Endothelial cell (in vitro differentiated cells): ENCODE results near the gene SLC12A1. TPM values are rescaled to one million over a fixed set of nuclear protein-coding genes. Genes with fewer than 3 reads are reported as not detected.

Source experiments
- DNase-seq: peaks from one replicate; pipeline ENCODE4 v3.0.0; 2021; ENCODE audit warnings: low spot score
- H3K27ac Mint-ChIP-seq: one replicate; pipeline ENCODE4 v1.8.0; 2021; ENCODE audit warnings: mixed read lengths, inconsistent platforms; ENCODE audit not compliant: unreplicated experiment
- H3K27me3 Mint-ChIP-seq: one replicate; pipeline ENCODE4 v1.8.0; 2021; ENCODE audit warnings: mild to moderate bottlenecking, moderate library complexity, mixed read lengths, inconsistent platforms; ENCODE audit not compliant: unreplicated experiment
- H3K36me3 Mint-ChIP-seq: one replicate; pipeline ENCODE4 v1.8.0; 2021; ENCODE audit warnings: mild to moderate bottlenecking, low read depth, mixed read lengths, inconsistent platforms; ENCODE audit not compliant: unreplicated experiment
- H3K4me1 Mint-ChIP-seq: one replicate; pipeline ENCODE4 v1.8.0; 2021; ENCODE audit warnings: mild to moderate bottlenecking, mixed read lengths, inconsistent platforms; ENCODE audit not compliant: unreplicated experiment
- H3K4me3 Mint-ChIP-seq: one replicate; pipeline ENCODE4 v1.8.0; 2021; ENCODE audit warnings: mild to moderate bottlenecking, mixed read lengths, inconsistent platforms; ENCODE audit not compliant: unreplicated experiment
- H3K9me3 Mint-ChIP-seq: one replicate; pipeline ENCODE4 v1.8.0; 2021; ENCODE audit warnings: mixed read lengths, inconsistent platforms; ENCODE audit not compliant: unreplicated experiment
- total RNA-seq: library from RNA; stranded (reverse); fragmentation: NEBNext Ultra II Directional; extraction: Animal tissue kit (Norgen Biotek cat#: 25700); gene quantifications from one replicate; pipeline ENCODE4 v1.2.1, GENCODE V29; 2021; ENCODE audit not compliant: unreplicated experiment
- TF ChIP-seq, protein P1 (sequence below): fragments of 200-600 bp; sonication (generic); IDR thresholded peaks from one replicate; pipeline ENCODE4 v1.5.0; 2021; ENCODE audit warnings: antibody characterized with exemption; ENCODE audit not compliant: unreplicated experiment

The SLC12A1 gene
- total RNA-seq, 1 donor from 2014 or later: not detected

DNA sequence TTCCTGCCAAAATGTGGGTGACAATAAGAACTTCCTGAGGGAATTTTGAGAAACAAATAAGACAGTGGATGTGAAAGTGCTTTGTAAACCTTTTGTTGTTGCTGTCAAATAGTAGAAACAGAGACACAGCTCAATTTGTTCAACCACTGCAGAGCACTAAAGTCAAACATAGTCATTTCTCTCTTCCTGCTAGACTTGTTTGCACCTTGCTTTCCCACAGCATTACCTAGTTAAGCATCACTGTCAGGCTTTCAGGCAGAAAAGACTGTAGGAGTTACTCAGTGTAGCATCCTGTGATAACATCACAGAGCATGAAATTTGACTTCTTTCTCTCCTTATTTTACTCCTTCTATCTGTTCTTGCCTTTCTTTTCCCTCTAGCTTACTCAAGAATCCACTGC, 27.1 kb downstream of the SLC12A1 start:
- no peaks in the 10 kb centered on the region for H3K4me1 Mint-ChIP-seq
- no peak overlapping the region for H3K27ac Mint-ChIP-seq
- H3K36me3 Mint-ChIP-seq: no peaks in the 10 kb centered on the region
- no peak overlapping the region for H3K4me3 Mint-ChIP-seq
- H3K9me3 Mint-ChIP-seq: no peaks in the 10 kb centered on the region
- DNase-seq: no peak
- no peaks in the 10 kb centered on the region for H3K27me3 Mint-ChIP-seq
- TF ChIP-seq, protein P1, sequence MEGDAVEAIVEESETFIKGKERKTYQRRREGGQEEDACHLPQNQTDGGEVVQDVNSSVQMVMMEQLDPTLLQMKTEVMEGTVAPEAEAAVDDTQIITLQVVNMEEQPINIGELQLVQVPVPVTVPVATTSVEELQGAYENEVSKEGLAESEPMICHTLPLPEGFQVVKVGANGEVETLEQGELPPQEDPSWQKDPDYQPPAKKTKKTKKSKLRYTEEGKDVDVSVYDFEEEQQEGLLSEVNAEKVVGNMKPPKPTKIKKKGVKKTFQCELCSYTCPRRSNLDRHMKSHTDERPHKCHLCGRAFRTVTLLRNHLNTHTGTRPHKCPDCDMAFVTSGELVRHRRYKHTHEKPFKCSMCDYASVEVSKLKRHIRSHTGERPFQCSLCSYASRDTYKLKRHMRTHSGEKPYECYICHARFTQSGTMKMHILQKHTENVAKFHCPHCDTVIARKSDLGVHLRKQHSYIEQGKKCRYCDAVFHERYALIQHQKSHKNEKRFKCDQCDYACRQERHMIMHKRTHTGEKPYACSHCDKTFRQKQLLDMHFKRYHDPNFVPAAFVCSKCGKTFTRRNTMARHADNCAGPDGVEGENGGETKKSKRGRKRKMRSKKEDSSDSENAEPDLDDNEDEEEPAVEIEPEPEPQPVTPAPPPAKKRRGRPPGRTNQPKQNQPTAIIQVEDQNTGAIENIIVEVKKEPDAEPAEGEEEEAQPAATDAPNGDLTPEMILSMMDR: no peak

DNA sequence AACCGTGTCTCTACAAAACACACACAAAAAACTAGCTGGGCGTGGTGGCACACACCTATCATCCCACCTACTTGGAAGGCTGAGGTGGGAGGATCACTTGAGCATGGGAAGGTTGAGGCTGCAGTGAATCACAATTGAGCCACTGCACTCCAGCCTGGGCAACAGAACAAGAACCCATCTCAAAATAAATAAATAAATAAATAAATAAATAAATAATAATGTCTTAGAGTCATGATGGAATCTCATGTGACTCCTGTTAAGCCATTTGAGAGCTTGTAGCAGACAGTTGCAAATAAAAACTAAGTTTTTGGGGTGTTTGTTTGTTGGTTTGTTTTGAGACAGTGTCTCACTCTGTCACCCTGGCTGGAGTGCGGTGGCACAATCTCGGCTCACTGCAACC, 33.2 kb downstream of the SLC12A1 start:
- Mint-ChIP-seq H3K36me3 (no peaks in the 10 kb centered on the region), H3K4me1 (no peaks in the 10 kb centered on the region), H3K4me3 (no peak overlapping the region), H3K27ac (no peak overlapping the region), H3K27me3 (no peaks in the 10 kb centered on the region), H3K9me3 (no peaks in the 10 kb centered on the region)
- no peak for DNase-seq
- TF ChIP-seq, protein P1: no peak

DNA sequence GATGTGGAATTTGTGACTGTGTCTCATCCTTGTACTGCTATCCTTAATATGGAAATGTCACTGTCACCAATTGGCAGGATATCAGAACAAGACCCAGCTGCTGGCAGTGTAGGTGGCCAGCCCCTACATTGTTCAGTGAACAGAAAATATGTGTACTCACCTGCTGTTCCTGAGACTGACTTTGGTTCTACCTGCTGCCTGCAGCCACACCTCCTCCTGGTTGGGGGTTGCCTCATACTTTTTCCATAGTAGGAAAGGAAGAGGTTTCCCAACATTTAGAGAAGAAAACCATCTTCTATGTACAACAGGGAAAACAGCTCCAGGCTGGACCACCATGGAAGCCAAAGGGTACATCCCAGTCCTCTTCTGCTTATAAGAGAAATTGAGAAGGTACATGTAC, 35.9 kb downstream of the SLC12A1 start:
- no peak for DNase-seq
- TF ChIP-seq, protein P1: no peak
- H3K36me3 Mint-ChIP-seq: no peaks in the 10 kb centered on the region

DNA sequence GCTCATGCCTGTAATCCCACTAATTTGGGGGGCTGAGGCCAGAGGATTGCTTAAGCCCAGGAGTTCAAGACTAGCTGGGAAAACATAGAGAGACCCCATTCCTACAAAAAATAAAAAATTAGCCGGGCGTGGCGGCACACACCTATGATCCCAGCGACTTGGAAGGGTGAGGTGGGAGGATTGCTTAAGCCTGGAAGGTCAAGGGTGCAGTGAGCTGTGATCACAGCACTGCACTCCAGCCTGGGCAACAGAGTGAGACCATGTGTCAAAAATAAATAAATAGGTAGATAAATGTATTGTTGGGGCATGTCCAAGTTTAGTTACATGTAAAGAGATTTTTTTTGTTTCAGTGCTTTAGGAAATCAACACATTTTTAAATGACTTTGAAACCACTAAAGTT, 36.4 kb downstream of the SLC12A1 start:
- no peak overlapping the region for H3K4me3 Mint-ChIP-seq
- H3K4me1 Mint-ChIP-seq: no peaks in the 10 kb centered on the region
- no peaks in the 10 kb centered on the region for H3K27me3 Mint-ChIP-seq
- no peak overlapping the region for H3K27ac Mint-ChIP-seq
- no peak for DNase-seq
- H3K36me3 Mint-ChIP-seq: no peaks in the 10 kb centered on the region
- TF ChIP-seq, protein P1: no peak
- H3K9me3 Mint-ChIP-seq: no peaks in the 10 kb centered on the region

More for the DNA sequence above, 35.9 kb downstream of the SLC12A1 start:
- no peak overlapping the region for H3K27ac Mint-ChIP-seq
- H3K4me3 Mint-ChIP-seq: no peak overlapping the region
- no peaks in the 10 kb centered on the region for H3K9me3 Mint-ChIP-seq
- no peaks in the 10 kb centered on the region for H3K4me1 Mint-ChIP-seq
- no peaks in the 10 kb centered on the region for H3K27me3 Mint-ChIP-seq

DNA sequence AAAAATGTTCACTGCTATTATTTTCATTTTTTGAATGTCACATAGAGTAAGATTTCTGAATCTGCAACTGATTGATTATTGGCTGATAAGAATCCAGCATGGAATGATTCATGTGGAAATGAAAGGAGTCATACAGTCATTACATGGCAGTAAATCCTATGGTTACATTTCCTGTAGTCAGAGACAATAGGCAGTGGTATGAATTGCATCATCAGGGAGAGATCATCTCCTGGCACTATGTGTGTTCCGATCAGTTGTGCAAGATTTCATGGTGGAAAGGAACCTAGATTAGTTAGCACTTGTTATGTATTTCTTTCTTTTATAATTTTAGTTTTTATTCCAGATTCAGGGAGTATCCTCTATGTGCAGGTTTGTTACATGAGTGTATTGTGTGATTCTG, 38.8 kb downstream of the SLC12A1 start:
- no peaks in the 10 kb centered on the region for H3K4me1 Mint-ChIP-seq
- H3K9me3 Mint-ChIP-seq: no peaks in the 10 kb centered on the region
- TF ChIP-seq, protein P1: no peak
- DNase-seq: no peak
- H3K4me3 Mint-ChIP-seq: no peak overlapping the region
- H3K36me3 Mint-ChIP-seq: no peaks in the 10 kb centered on the region
- H3K27ac Mint-ChIP-seq: no peak overlapping the region
- no peaks in the 10 kb centered on the region for H3K27me3 Mint-ChIP-seq
